Neural progenitor cell (in vitro differentiated cells): Measurements from ENCODE around the gene EZH1. TPM values are rescaled to one million over a fixed set of nuclear protein-coding genes. Genes with fewer than 3 reads are reported as not detected.

Experiments used
- DNase-seq: peaks from one replicate; pipeline ENCODE4 v3.0.0-alpha.2; 2016; ENCODE audit warnings: low spot score
- H2AFZ ChIP-seq: fragments of 200-600 bp; sonication (generic); replicated peaks from 2 replicates; pipeline ENCODE4 v1.6.1; 2016; ENCODE audit warnings: antibody characterized with exemption
- H3F3A ChIP-seq: fragments of 200-600 bp; sonication (generic); 2 replicates; pipeline ENCODE4 v1.6.1; 2016; ENCODE audit warnings: antibody characterized with exemption, low read depth
- H3K27ac ChIP-seq: fragments of 200-600 bp; sonication (generic); 2 replicates; pipeline ENCODE4 v1.5.1; 2016; ENCODE audit warnings: mild to moderate bottlenecking
- H3K27me3 ChIP-seq: fragments of 200-600 bp; sonication (generic); 2 replicates; pipeline ENCODE4 v1.6.1; 2016; ENCODE audit warnings: mild to moderate bottlenecking, moderate library complexity
- H3K36me3 ChIP-seq: fragments of 200-600 bp; sonication (generic); 2 replicates; pipeline ENCODE4 v1.5.1; 2016
- H3K4me1 ChIP-seq: fragments of 200-600 bp; sonication (generic); 2 replicates; pipeline ENCODE4 v1.6.1; 2016; ENCODE audit warnings: mixed run types
- H3K4me2 ChIP-seq: fragments of 200-600 bp; sonication (generic); 2 replicates; pipeline ENCODE4 v1.6.1; 2016
- H3K4me3 ChIP-seq: fragments of 200-600 bp; sonication (generic); 2 replicates; pipeline ENCODE4 v1.5.1; 2016
- H3K79me2 ChIP-seq: fragments of 200-600 bp; sonication (generic); 2 replicates; pipeline ENCODE4 v1.6.1; 2016; ENCODE audit warnings: low read depth
- H3K9ac ChIP-seq: fragments of 200-600 bp; sonication (generic); 2 replicates; pipeline ENCODE4 v1.6.1; 2016
- H3K9me3 ChIP-seq: fragments of 200-600 bp; sonication (generic); 2 replicates; pipeline ENCODE4 v1.5.1; 2016; ENCODE audit warnings: low read depth
- H4K20me1 ChIP-seq: fragments of 200-600 bp; sonication (generic); 2 replicates; pipeline ENCODE4 v1.6.1; 2016; ENCODE audit warnings: low read depth
- H3K27ac Mint-ChIP-seq: 3 replicates; pipeline ENCODE4 v1.8.0; 2021; ENCODE audit warnings: mixed read lengths
- H3K27me3 Mint-ChIP-seq: 2 replicates; pipeline ENCODE4 v1.8.0; 2022; ENCODE audit warnings: low read depth, mild to moderate bottlenecking, inconsistent platforms, moderate library complexity, mixed read lengths; ENCODE audit not compliant: insufficient read depth
- H3K36me3 Mint-ChIP-seq: 3 replicates; pipeline ENCODE4 v1.8.0; 2021; ENCODE audit warnings: mixed read lengths
- H3K4me1 Mint-ChIP-seq: 3 replicates; pipeline ENCODE4 v1.8.0; 2021; ENCODE audit warnings: mixed read lengths
- H3K4me3 Mint-ChIP-seq: 3 replicates; pipeline ENCODE4 v1.8.0; 2021; ENCODE audit warnings: mild to moderate bottlenecking, moderate library complexity, mixed read lengths
- H3K9me3 Mint-ChIP-seq: 3 replicates; pipeline ENCODE4 v1.8.0; 2020; ENCODE audit warnings: mixed read lengths
- CTCF ChIP-seq: fragments of 200-600 bp; sonication (generic); IDR thresholded peaks from 2 replicates; pipeline ENCODE4 v1.5.1; 2017; ENCODE audit warnings: antibody characterized with exemption, mild to moderate bottlenecking
- EZH2 ChIP-seq: fragments of 200-600 bp; sonication (generic); IDR thresholded peaks from 2 replicates; pipeline ENCODE4 v1.6.1; 2017; ENCODE audit warnings: antibody characterized with exemption, mild to moderate bottlenecking, moderate library complexity
- EZH2phosphoT487 ChIP-seq: fragments of 200-600 bp; sonication (generic); IDR thresholded peaks from 2 replicates; pipeline ENCODE4 v1.6.1; 2017; ENCODE audit warnings: antibody characterized with exemption
- total RNA-seq: library from RNA; depleted of rRNA; stranded (reverse); fragments of >200 nt; gene quantifications from 2 replicates; pipeline ENCODE4 v1.2.3, GENCODE V29; 2015; ENCODE audit warnings: low replicate concordance

EZH1 gene
- total RNA-seq, 1 donor from 2014 or later: 48.5 TPM

- no peak overlapping the region for H3K27ac ChIP-seq
- H3K4me1 Mint-ChIP-seq: peaks cover 20% of the 10 kb centered on the region
- H3K4me3 ChIP-seq: no peak overlapping the region
- peaks cover 2% of the 10 kb centered on the region for H3K9me3 Mint-ChIP-seq
- no peaks in the 10 kb centered on the region for H3K79me2 ChIP-seq
- H4K20me1 ChIP-seq: peaks cover 4% of the 10 kb centered on the region
- H3K4me3 Mint-ChIP-seq: peak overlapping the region; percentile 91
- no peaks in the 10 kb centered on the region for H3K9me3 ChIP-seq
- no peak overlapping the region for H2AFZ ChIP-seq
- H3K36me3 Mint-ChIP-seq: peaks cover 8% of the 10 kb centered on the region
- no peak overlapping the region for H3K4me2 ChIP-seq
- no peaks in the 10 kb centered on the region for H3K36me3 ChIP-seq
- no peak overlapping the region for H3K27ac Mint-ChIP-seq
- TF ChIP-seq CTCF (no peak), EZH2 (no peak), EZH2phosphoT487 (no peak)
- H3K9ac ChIP-seq: no peak overlapping the region
- no peaks in the 10 kb centered on the region for H3K27me3 ChIP-seq
- peaks cover 14% of the 10 kb centered on the region for H3K4me1 ChIP-seq
- no peak for DNase-seq
- peaks cover 18% of the 10 kb centered on the region for H3F3A ChIP-seq
- H3K27me3 Mint-ChIP-seq: peaks cover 2% of the 10 kb centered on the region
These were observed 86.8 kb downstream of the EZH1 start for GRCh38 chr17:42657824-42658588.

- peaks cover 3% of the 10 kb centered on the region for H3K36me3 Mint-ChIP-seq
These were observed 89.3 kb downstream of the EZH1 start for GRCh38 chr17:42655528-42655927.

GRCh38 chr17:42653179-42654124 lies 91.4 kb downstream of the EZH1 start:
- peaks cover 2% of the 10 kb centered on the region for H3K27me3 Mint-ChIP-seq
- Histone ChIP-seq H3F3A (peaks cover 14% of the 10 kb centered on the region), H3K36me3 (no peaks in the 10 kb centered on the region), H3K27me3 (no peaks in the 10 kb centered on the region), H3K4me2 (peak overlapping the region; percentile 51), H3K4me3 (peak overlapping the region; percentile 36), H3K9ac (no peak overlapping the region), H3K9me3 (no peaks in the 10 kb centered on the region), H3K27ac (no peak overlapping the region), H4K20me1 (no peaks in the 10 kb centered on the region), H3K79me2 (no peaks in the 10 kb centered on the region), H2AFZ (peak overlapping the region; percentile 98), H3K4me1 (peaks cover 10% of the 10 kb centered on the region)
- H3K36me3 Mint-ChIP-seq: peaks cover 3% of the 10 kb centered on the region
- H3K9me3 Mint-ChIP-seq: peaks cover 2% of the 10 kb centered on the region
- H3K4me1 Mint-ChIP-seq: peaks cover 9% of the 10 kb centered on the region
- DNase-seq: peak; percentile 59
- no peak overlapping the region for H3K27ac Mint-ChIP-seq
- TF ChIP-seq EZH2phosphoT487 (no peak), EZH2 (no peak), CTCF (no peak)
- peak overlapping the region; percentile 6 for H3K4me3 Mint-ChIP-seq

More at GRCh38 chr17:42655528-42655927, 89.3 kb downstream of the EZH1 start:
- no peak overlapping the region for H3K4me3 Mint-ChIP-seq
- DNase-seq: no peak
- no peak overlapping the region for H3K4me3 ChIP-seq
- peaks cover 19% of the 10 kb centered on the region for H3K4me1 Mint-ChIP-seq
- H3K27me3 Mint-ChIP-seq: peaks cover 2% of the 10 kb centered on the region
- no peaks in the 10 kb centered on the region for H3K36me3 ChIP-seq
- H3K27ac ChIP-seq: no peak overlapping the region
- peaks cover 4% of the 10 kb centered on the region for H4K20me1 ChIP-seq
- no peak overlapping the region for H3K9ac ChIP-seq
- H3K4me2 ChIP-seq: no peak overlapping the region
- H3K9me3 Mint-ChIP-seq: peaks cover 2% of the 10 kb centered on the region
- H3K9me3 ChIP-seq: no peaks in the 10 kb centered on the region
- H3K79me2 ChIP-seq: no peaks in the 10 kb centered on the region
- H3K4me1 ChIP-seq: peaks cover 14% of the 10 kb centered on the region
- no peak overlapping the region for H3K27ac Mint-ChIP-seq
- peaks cover 18% of the 10 kb centered on the region for H3F3A ChIP-seq
- no peaks in the 10 kb centered on the region for H3K27me3 ChIP-seq
- no peak overlapping the region for H2AFZ ChIP-seq
- TF ChIP-seq EZH2: no peak
- no peak for TF ChIP-seq EZH2phosphoT487
- no peak for TF ChIP-seq CTCF
